Epithelial cell of esophagus (primary cell): ENCODE measurements around the gene UPF1.

Source experiments
- DNase-seq: peaks from one replicate; pipeline ENCODE4 v3.0.0; 2010; ENCODE audit warnings: low read depth
- H3K4me3 ChIP-seq: 2 replicates; pipeline ENCODE4 v1.5.1; 2011; ENCODE audit warnings: mild to moderate bottlenecking, low read length, control low read depth
- CTCF ChIP-seq: IDR thresholded peaks from 2 replicates; pipeline ENCODE4 v1.5.1; 2011; ENCODE audit warnings: low read depth, mild to moderate bottlenecking, low read length, control low read depth, inconsistent platforms; ENCODE audit not compliant: insufficient read depth; ENCODE audit errors: missing control alignments

Gene UPF1

GRCh38 chr19:18867199-18867598, 35.4 kb downstream of the UPF1 start:
- TF ChIP-seq CTCF, result no peak
- H3K4me3 ChIP-seq, result no peak overlapping the region
- DNase-seq, result no peak

- H3K4me3 ChIP-seq, result no peak overlapping the region
- DNase-seq, result no peak
- no peak for TF ChIP-seq CTCF
These were observed 36.0 kb downstream of the UPF1 start for GRCh38 chr19:18867751-18868150.

- H3K4me3 ChIP-seq, result no peak overlapping the region
- no peak for TF ChIP-seq CTCF
- DNase-seq, result no peak
These were observed 36.7 kb downstream of the UPF1 start for GRCh38 chr19:18868380-18869022.

- peak; percentile 21 for DNase-seq
- no peak for TF ChIP-seq CTCF
These were observed 37.4 kb downstream of the UPF1 start for GRCh38 chr19:18869023-18869618.

GRCh38 chr19:18869781-18870530, 38.2 kb downstream of the UPF1 start:
- H3K4me3 ChIP-seq, result no peak overlapping the region
- no peak for DNase-seq
- no peak for TF ChIP-seq CTCF

More at GRCh38 chr19:18869023-18869618, 37.4 kb downstream of the UPF1 start:
- no peak overlapping the region for H3K4me3 ChIP-seq

GRCh38 chr19:18870531-18871172, 38.9 kb downstream of the UPF1 start:
- TF ChIP-seq CTCF, result no peak
- H3K4me3 ChIP-seq, result no peak overlapping the region
- DNase-seq, result no peak
